GM20000 (cell line): Measurements from ENCODE around the gene GNG7.

Source experiments
- DNase-seq: peaks from one replicate; pipeline ENCODE4 v3.0.0; 2012; ENCODE audit warnings: low spot score
- TF ChIP-seq, protein P1 (sequence below): IDR thresholded peaks from 2 replicates; pipeline ENCODE4 v1.5.1; 2012; ENCODE audit warnings: mild to moderate bottlenecking, control low read depth; ENCODE audit errors: extremely low read depth, missing control alignments

Gene GNG7

DNA sequence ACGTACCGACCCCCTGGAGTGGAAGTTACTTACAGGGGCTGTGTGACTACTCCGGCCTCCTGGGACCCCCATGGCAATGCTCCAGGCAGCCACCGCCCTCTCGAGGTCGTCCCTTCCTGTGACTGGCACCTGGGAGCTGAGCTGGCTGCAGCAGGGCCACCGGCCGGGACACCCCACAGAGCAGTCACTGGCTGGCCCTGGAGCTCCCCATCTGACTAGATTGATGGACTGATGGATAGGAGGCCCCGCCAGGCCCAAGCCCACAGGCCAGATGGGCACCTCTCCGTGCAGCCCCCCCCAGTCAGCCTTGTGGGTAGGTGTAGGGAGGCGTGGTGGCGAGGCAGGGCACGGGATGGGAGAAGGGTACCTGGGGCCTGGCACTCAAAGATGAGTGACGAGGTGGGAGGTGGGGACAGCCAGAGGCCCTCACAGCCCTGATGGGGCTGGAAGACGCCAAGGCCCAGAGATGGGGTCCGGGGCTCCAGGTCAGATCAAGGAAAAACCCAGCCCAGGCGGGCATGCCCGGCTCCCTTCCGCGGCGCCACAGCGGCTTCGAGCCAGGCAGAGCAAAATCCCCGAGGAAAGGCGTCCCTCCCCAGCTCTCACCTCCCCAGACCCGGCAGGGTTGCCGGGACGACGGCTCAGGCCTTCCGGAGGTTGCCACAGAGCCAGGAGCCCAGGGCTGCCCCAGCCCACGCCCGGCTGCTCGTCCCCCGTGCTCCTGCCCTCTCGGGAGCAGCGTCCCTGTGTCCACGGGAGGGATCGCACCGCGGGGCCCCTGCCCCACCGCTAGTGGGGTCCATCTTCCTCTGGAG is 28.9 kb upstream of the GNG7 start:
- DNase-seq = no peak

DNA sequence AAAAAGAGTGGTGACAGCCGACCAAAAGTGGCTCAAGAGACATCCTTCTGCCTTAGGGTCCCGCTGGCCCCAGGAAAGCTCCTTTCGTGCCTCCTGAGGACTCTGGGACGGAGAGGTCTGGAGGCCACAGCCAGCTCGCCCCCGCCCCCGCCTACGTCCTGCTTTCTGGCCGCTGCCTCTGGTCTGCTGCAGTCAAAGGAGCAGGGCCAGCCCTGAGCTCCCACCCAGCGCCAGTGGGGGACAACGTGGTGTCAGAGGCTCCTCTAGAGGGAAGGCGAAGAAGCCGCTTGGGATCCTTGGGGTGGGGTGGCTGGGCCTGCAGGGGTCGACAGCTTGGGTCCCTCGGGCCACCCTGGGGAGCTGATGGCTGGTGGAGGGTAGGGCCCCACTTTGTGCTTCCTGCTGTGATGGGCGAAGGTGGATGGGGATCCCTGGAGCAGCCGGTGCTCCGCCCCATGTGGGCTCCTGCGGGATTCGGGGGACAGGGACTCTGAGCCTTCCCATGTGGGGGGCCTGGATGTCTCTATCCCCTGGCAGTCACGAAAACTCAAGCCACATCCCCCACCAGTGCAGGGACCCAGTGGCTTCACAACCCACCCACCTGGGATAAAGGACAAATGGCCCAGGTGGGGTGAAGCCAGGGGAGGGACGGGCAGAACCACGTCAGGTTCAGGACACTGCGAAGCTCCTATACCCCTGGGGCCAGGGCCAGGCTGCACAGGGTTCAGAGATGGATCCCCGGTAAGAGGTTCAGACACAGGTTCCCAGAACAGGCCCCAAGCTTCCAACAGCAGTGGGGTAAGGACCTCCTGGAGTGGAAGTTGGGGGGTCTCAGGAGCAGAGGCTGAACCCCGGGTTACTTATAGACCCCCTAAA is 27.7 kb upstream of the GNG7 start:
- TF ChIP-seq, protein P1, sequence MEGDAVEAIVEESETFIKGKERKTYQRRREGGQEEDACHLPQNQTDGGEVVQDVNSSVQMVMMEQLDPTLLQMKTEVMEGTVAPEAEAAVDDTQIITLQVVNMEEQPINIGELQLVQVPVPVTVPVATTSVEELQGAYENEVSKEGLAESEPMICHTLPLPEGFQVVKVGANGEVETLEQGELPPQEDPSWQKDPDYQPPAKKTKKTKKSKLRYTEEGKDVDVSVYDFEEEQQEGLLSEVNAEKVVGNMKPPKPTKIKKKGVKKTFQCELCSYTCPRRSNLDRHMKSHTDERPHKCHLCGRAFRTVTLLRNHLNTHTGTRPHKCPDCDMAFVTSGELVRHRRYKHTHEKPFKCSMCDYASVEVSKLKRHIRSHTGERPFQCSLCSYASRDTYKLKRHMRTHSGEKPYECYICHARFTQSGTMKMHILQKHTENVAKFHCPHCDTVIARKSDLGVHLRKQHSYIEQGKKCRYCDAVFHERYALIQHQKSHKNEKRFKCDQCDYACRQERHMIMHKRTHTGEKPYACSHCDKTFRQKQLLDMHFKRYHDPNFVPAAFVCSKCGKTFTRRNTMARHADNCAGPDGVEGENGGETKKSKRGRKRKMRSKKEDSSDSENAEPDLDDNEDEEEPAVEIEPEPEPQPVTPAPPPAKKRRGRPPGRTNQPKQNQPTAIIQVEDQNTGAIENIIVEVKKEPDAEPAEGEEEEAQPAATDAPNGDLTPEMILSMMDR = no peak
- DNase-seq = no peak

More for the DNA sequence above, 28.9 kb upstream of the GNG7 start:
- TF ChIP-seq, protein P1 = no peak

GRCh38 chr19:2728783-2729387 is 26.4 kb upstream of the GNG7 start:
- no peak for DNase-seq
- TF ChIP-seq, protein P1 = no peak

DNA sequence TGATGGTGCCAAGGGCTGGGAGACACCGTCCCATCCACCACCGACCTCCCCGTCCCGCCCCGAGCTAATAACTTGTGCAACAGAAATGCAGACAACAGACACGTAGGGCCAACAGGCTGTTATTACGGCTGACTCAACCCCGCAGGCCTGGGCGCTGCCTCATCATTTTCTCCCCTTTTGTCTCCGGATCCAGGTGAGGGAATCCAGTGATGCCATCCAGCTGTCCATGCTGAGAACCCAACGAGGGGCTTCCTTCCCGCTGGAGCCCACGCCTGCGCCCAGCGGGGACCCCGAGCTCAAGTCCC is 25.1 kb upstream of the GNG7 start:
- DNase-seq = no peak
- TF ChIP-seq, protein P1 = no peak

- DNase-seq = no peak
Measured at GRCh38 chr19:2726904-2727639, 24.6 kb upstream of the GNG7 start.

DNA sequence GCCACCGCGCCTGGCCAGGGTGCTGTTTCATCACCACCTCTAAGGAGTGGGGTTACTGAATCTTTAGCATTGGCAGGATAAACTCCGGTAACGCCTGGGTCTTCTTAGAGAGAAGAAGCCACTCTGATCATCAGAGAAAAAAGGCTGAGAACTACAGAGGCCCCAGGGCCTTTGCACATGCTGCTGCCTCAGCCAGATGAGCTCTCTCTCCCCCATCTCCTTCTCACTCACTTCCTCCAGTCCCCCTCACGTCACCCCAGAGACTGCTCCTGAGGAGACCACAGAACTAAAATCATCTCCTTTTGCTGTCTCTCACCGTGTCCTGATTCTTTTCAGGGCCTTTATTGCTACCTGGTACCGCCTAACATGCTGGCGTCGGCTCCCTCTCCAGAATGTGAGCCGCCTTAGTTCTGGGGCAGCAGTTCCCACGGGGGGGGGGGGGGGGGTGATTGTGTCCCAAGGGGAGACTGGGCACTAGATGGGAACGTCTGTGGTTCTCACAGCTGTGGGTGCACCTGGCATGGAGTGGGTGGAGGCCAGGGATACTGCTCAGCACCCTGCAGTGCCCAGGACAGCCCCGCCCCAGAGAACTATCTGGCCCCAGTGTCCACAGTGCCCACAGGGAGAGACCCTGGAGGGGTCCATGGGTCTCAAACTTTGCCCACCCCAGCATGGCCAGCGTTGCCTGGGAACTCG is 23.8 kb upstream of the GNG7 start:
- TF ChIP-seq, protein P1 = no peak
- no peak for DNase-seq

More at GRCh38 chr19:2726904-2727639, 24.6 kb upstream of the GNG7 start:
- TF ChIP-seq, protein P1 = no peak
